Stimulated activated CD4-positive, alpha-beta T cell treated with anti-CD3 and anti-CD28 coated beads, Interleukin-2, amount 100 ng/mL, for 48 hours (primary cell): ENCODE data around the gene TNFSF9.

ENCODE experiments used
- DNase-seq, 2 donors: peaks; one replicate each; pipeline ENCODE4 v3.0.0-alpha.2; 2020

TNFSF9 gene, protein sequence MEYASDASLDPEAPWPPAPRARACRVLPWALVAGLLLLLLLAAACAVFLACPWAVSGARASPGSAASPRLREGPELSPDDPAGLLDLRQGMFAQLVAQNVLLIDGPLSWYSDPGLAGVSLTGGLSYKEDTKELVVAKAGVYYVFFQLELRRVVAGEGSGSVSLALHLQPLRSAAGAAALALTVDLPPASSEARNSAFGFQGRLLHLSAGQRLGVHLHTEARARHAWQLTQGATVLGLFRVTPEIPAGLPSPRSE

DNA sequence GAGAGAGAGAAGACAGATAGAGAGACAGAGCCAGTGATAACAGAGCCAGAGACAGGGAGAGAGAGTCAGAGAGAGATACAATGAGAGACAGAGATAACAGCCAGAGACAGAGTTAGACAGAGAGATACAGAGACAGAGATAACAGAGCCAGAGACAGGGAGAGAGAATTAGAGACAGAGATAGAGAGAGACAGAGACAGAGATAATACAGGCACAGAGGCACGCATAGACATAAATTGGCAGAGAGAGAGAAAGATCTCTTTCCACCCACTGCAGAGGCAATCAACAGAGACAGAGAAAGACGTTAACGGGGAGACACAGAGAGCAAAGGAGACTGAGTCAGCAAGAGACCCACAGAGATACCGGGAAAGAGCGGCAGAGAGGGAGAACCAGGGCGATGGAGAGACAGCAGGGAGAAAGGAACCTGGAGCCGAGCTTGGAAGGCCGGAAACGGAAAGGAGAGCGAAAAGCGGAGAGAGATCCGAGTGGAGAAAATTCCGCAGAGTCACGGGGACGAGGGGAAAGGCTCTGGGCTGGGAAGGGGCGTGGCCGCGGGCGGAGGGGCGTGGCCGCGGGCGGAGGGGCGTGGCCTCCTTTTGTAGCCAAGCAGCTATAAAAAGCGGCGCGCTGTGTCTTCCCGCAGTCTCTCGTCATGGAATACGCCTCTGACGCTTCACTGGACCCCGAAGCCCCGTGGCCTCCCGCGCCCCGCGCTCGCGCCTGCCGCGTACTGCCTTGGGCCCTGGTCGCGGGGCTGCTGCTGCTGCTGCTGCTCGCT is at the start of gene TNFSF9:
TSS of gene TNFSF9 (plus strand) at position 641 of the 777 bp plus-strand sequence. CDS start at position 652, 11 bp downstream.
- peak; percentile 81 to 87 for DNase-seq

DNA sequence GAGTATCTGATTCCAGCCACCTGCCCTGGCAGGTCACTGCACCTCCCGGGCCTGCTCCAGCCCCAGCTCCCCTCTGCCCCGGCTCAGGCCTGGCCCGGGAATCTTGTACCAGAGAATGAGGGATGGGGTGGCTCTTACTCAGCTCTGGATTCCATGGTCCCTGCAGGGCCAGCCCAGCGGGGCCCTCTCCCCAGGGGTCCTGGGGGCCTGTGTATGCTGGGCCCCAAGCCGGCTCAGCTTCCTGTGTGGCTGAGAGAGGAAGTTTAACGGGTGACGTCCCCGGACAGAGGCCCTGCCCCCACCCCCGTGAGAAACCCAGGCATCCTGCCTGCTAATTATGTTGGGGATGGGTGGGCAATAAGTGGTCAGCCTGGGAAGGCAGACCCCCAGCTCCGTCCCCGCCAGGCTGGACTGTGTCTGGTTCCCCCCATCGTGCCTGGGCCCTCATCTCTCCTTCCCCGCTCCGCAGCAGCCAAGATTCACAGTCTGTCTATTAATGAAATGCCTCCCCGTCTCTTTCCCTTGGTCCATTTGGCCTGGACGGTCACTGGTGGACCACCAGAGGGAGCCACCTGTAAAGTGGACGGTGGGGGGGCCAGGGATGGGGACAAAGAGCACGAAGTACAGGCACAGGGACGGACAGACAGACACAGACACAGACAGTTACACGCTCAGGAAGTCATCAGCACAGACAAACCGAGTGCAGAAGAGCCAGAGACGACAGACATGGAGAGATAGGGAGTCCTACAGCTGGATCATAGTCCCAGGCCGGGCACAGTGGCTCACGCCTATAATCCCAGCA is 49.1 kb upstream of the TNFSF9 start, which contains the start of gene DENND1C:
TSS of gene DENND1C (minus strand) at position 247 of the 802 bp plus-strand sequence. CDS start at position 155, 92 bp downstream.
- peak; percentile 50 to 55 for DNase-seq

DNA sequence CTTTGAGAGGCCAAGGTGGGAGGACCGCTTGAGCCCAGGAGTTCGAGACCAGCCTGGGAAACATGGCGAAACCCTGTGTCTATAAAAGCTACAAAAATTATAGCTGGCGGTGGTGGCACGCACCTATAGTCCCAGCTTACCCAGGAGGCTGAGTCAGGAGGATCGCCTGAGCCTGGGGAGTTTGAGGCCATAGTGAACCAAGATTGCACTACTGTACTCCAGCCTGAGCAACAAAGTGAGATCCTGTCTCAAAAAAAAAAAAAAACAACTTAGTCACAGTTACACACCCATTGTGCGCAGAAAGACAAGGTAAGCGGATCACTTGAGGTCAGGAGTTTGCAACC is 48.5 kb upstream of the TNFSF9 start:
- DNase-seq: no peak

- no peak for DNase-seq
Measured at GRCh38 chr19:6483235-6483634, 47.6 kb upstream of the TNFSF9 start.

DNA sequence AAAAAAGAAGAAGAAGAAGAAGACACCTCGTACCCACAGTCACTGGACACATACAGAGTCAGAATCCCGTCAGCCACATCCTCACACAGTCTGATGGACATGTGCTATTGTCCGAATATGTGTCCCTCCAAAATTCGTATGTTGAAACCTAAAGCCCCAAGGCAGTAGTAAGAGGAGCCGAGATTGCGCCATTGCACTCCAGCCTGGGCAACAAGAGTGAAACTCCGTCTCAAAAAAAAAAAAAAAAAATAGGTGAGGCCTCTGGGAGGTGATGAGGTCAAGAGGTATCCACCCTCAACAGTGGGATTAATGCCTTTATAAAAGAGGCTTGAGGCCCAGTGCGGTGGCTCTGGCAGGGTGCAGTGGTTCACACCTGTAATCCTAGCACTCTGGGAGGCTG is 46.6 kb upstream of the TNFSF9 start:
- no peak for DNase-seq

DNA sequence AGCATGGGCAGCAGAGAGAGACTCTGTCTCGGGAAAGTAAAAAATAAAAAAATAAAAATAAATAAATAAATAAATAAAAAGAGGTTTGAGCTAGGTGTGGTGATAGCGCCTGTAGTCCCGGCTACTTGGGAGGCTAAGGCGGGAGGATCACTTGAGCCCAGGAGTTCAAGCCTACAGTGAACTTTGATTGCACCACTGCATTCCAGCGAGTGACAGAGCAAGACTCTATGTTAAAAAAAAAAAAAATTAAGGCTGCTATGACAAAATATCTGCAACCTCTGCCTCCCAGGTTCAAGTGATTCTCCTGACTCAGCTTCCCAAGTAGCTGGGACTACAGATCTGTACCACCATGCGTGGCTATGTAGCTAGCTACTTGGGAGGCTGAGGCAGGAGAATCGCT is 46.0 kb upstream of the TNFSF9 start:
- no peak for DNase-seq

GRCh38 chr19:6489278-6490061 is 41.4 kb upstream of the TNFSF9 start:
- DNase-seq: no peak

DNA sequence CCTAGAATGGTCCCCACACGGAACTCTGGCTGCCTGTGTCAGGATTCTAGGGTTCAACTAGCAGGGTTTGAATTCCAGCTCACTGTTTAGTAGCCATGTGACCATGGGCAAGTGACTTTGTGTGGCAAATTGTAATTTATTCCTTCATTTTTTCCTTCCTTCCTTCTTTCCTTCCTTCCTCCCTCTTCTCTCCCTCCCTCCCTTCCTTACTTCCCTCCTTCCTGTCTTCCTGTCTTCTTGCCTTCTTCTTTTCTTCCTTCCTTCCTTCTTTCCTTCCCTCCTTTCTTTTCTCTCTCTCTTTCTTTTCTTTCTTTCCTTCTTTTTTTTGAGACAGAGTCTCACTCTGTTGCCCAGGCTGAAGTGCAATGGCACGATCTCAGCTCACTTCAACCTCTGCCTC is 40.7 kb upstream of the TNFSF9 start:
- no peak for DNase-seq

DNA sequence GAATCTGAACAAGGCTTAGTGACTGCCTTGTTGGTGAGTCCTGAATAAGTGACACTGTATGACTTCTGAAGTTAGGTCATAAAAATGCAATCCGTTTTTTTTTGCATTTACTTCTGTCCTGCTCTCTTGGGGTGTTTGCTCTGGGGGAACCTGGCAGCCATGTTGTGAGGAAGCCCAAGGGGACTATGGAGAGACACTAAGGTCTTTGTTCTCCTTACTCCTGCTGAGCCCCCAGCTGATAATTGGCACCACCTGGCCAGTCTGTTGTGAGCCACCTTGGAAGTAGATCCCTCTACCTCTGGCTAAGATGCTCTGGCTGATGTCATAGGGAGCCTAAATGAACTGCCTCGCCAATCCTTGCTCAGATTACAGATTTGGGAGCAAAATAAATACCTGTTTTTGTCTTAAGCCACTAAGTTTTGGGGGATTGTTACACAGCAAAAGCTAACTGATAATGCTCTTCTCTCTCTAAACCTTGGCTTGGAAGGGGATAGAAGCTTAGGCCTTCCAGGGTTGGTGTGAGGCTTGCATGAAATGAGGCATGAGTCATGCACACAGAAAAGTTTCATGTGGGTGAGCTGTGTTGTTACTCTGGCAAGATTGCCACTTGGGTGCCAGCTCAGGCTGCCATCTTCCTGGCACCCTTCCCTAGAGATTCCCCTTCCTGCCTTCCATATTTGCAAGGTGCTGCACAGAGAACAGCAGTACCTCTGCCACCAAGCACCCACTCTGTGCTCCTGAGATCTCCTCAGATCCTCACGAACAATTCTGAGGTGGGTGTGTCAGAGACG is 38.8 kb upstream of the TNFSF9 start:
- DNase-seq: no peak

GRCh38 chr19:6494438-6495036 is 36.3 kb upstream of the TNFSF9 start:
- DNase-seq: no peak

- no peak for DNase-seq
Measured at GRCh38 chr19:6495947-6496346, 34.9 kb upstream of the TNFSF9 start.

DNA sequence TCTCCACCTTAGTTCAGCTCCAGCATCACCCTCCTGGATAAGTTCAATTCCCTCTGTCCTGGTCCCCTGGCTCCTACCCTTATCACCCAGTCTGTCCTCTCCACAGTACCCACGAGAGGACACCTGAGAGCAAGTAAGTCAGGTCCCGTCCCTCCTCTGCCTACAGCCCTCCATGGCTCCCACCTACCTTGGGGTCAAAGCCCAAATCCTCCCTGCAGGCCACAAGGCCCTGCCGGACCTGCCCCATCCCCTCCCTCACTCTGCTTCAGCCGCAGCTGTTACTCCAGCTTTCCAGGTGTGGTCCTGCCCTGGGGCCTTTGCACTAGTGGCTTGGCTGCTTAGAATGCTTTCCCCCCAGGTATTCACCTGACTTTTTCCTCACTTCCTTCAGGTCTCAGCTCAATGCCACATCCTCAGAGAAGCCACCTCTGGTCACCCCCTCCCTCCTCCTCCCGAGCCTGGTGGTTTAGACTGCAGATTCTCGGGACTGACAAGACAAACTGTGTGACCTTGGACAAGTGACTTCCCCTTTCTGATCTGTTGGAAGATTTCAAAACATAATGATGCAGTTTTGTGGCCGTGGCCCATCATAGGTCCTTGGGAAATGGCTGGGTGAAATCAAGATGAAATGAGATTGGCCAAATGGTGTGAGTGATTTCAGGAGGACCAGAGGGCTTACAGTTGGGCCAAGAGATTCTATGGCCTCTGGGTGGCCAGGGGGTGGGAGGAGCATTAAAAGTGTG is 32.4 kb upstream of the TNFSF9 start:
- no peak for DNase-seq

DNA sequence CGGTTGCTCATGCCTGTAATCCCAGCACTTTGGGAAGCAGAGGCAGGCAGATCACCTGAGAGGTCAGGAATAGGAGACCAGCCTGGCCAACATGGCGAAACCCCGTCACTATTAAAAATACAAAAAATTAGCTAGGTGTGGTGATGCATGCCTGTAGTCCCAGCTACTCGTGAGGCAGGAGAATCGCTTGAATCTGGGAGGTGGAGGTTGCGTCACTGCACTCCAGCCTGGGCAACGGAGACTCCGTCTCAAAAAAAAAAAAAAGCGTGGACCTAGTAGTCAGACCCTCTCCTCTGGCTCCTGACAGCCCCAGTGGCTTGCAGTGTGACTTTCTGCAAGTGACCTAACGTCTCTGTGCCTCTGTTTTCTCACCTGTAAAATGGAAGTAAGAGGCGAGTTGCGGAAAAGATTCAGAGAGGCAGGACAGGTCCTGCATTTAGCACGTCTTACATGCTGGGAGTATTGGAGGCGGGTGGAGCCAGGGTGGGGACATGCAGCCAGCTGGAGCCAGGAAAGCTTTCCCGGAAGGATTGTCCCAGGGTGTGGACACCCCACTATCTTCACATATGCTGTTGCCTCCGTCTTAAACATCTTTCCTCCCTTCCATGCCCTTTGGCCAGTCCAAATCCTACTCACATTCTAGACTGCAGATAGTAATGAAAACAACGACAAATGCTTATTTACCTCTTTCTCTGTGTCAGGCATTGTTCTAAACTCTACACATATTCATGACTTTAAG is 31.6 kb upstream of the TNFSF9 start:
- no peak for DNase-seq

DNA sequence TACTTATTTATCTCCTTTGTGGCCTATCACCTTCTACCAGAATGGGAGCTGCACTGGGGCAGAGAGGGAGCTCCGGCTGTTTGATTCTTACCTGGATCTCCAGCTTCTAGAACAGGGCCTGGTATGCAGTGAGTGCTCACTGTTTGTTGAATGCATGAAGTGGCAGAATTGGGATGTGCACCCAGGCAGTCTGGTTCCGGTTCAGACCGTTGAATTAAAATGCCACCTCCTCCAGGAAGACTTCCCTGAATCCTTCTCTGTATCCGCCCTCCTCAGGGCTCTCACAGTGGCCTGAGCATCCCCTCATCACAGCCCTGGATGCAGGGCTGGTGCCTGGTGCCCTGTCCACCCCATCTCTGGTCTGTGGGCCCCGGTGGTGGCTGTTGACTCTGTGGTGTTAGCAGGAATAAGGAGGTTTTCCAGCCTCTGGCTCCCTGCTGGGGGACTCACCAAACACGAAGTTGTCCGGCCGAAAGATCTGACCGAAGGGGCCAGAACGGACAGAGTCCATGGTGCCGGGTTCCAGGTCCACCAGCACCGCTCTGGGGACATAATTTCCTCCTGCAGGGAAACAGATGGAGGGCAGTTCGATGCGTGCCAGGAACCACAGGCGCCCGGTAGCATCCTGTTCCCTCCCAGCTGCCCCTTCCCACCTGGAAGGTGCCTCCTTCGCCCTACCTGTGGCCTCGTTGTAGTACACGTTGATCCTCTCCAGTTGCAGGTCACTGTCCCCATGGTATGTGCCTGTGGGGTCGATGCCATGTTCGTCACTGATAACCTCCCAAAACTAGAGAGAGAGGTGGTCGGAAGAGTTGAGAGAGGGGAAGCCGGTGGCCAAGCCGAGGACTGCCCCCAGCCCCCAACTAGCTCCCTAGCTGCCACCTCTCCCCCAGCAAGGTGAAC is 29.7 kb upstream of the TNFSF9 start:
- DNase-seq: no peak

- no peak for DNase-seq
Measured at GRCh38 chr19:6501740-6502648, 28.8 kb upstream of the TNFSF9 start, which contains the start of gene TUBB4A. TSS of gene TUBB4A (minus strand) at chr19:6502309. CDS start at chr19:6502212, 97 bp downstream.

DNA sequence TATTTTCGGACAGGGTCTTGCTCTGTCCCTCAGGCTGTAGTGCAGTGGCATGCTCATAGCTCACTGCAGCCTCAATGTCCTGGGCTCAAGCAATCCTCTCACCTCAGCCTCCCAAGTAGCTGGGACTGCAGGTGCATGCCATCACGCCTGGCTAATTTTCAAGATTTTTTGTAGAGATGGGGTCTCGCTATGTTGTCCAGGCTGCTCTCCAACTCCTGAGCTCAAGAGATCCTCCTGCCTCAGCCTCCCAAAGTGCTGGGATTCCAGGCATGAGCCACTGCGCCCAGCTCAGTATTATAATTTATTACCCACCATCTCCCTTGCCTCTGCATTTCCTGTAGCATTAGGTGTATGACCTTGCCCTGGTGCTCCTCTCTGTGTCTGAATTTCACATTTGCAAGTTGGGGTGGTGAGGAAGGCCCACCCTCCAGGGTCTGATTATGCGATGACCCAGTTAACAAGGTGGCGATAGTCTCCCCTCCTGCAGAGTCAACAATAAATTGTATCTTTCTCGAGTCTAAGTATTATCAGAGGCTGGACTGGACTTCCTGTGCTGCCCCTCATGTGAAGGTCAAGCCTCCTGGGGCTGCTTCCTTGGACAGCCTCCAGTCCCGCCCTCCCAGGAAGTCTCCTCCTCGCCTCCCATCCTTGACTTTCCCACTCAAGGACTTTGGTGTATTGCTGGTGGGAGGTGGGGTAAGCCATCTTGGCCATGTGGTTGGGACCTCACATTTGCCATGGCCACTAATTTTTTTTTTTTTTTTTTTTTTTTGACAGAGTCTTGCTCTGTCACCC is 27.2 kb upstream of the TNFSF9 start:
- no peak for DNase-seq
